Measurements from ENCODE around the gene DECR2.
"Not testable (repeated sequence)": the region's sequence is repeated elsewhere in the genome, so short reads cannot be mapped to it uniquely, and the experiment has no call there.

DECR2 gene

GRCh38 chr16:400061-400591, 1.6 kb upstream of the DECR2 start:
- DNase-seq (ENCODE audit: low read depth), result no peak

- no peak for DNase-seq (ENCODE audit: low read depth)
Observed at GRCh38 chr16:404971-405486, 3.3 kb downstream of the DECR2 start.

DNA sequence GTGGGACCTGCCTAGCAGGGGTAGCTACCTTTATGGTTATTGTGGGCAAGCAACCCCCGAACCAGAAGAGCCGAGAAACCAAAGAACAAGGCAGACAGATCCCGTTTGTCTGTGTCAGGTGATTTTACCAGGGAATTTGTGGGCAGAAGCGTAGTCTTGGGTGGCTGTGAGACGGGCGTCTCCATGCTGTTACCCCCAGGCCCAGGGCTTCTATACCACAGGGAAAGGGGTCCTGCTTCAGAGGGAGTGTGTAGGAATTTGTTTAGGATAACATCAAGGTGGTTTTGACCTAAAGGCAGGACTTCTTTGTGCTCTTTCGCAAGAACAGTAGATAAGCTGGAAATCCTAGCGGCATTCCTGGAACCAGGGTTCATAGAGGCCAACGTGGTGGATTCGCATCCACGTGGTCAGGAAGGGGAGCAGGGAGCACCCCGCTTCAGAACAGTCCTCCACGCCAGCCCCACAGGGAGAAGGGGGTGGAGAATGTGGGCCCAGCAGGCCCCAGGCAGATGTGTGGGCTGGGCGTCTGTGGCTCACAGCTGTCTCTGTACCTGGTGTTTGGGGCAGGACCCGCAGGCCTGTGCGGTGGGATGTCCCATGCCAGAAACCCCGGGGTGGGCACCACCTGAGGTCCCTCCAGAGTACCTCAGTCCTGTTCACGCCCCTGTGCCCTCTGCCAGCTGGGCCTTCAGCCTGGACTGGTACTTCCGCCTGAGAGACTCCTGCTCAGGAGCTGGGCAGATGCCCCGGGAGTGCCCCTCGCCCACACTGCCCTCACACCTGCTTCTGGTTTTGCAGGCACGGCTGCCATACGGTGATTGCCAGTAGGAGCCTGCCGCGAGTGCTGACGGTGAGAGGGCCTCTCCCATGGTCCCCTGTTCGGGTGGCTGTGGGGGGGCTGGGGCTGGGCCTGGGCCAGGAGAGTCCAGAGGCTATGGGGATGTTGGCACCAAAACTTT, 4.1 kb downstream of the DECR2 start:
- DNase-seq (ENCODE audit: low read depth), result no peak

- DNase-seq (ENCODE audit: low read depth), result no peak
Observed at GRCh38 chr16:407253-407652, 5.6 kb downstream of the DECR2 start.

GRCh38 chr16:410516-411178, 9.0 kb downstream of the DECR2 start:
- no peak for DNase-seq (ENCODE audit: low read depth)

DNA sequence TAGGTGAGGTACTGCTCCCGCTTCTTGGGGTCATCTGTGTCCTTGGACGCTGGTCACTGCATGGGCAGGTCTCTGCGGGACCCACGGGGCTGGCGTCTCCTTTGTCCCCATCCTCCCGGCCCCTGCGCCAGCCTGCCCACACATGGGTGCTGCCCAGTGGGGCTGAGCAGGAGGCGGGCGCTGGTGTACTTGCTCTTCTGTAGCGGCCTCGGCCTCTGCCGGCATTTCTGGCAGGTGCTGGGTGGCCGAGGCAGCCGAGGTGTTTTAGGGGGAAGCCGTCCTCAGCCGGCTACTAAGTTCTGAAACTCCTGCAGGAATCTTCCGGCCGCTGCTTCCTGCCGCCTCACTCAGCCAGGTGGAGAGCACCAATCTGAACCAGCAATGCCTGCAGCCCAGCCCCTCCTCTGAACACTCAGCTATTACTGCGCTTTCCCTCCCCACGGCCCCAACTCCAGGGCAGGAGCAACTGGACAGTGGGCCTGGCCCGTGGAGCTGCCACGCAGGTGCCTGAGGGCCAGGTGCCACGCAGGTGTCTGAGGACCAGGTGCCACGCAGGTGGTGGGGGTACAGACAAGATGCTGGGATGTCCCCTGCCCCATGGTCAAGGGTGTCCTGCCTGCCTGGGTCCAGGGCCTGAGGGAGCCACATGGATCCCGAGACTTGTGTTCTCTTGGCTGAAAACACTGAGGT, 10.0 kb downstream of the DECR2 start:
- no peak for DNase-seq (ENCODE audit: low read depth)

- no peak for DNase-seq (ENCODE audit: low read depth)
Observed at GRCh38 chr16:414395-415169, 12.9 kb downstream of the DECR2 start.

DNA sequence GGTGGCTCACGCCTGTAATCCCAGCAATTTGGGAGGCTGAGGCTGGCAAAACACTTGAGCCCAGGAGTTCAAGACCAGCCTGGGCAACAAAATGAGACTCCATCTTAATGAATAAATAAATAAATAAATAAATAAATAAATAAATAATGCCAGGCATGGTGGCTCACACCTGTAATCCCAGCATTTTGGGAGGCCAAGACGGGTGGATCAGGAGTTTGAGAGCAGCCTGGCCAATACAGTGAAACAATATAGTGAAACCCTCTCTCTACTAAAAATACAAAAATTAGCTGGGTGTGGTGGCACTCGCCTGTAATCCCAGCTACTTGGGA, 13.4 kb downstream of the DECR2 start:
- not testable (repeated sequence) for DNase-seq (ENCODE audit: low read depth)

DNA sequence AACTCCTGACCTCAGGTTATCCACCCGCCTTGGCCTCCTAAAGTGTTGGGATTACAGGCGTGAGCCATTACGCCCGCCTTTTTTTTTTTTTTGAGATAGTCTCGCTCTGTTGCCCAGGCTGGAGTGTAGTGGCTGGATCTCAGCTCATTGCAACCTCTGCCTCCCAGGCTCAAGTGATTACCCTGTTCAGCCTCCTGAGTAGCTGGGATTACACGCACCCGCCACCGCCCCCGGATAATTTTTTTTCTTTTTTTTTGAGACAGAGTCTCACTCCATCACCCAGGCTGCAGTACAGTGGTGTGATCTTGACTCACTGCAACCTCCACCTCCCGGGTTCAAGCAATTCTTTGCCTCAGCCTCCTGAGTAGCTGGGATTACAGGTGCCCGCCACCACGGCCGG, 20.5 kb downstream of the DECR2 start:
- not testable (repeated sequence) for DNase-seq (ENCODE audit: low read depth)

DNA sequence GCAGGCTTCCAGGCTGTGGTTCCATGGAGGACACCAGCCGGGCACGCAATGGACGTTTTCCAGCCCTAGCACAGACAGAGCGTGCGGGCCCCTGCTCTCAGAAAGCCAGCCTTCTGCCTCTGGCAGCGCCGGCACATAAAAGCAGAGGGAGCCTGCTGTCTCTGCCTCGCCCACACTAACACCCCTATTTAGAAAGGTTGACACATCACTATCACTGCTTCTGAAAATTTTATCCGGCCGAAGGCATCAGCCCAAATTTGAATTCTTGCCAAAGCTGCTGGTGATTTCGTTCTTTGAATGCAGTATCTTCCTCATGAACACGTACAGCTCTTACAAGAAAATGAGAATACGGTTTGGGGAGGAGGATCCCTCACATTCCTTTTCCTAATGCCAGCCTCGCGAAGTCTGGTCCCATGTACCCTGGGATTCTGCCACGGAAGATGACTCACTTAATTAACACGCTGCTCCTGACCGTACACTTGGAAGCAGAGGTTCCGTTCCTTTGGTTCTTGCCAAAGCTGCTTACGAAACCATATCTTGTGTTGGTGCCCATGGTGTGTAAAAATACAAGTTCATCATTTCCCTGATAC, 22.4 kb downstream of the DECR2 start:
- DNase-seq (ENCODE audit: low read depth), result no peak

GRCh38 chr16:424623-425081, 23.0 kb downstream of the DECR2 start:
- DNase-seq (ENCODE audit: low read depth), result no peak

GRCh38 chr16:425082-425718, 23.5 kb downstream of the DECR2 start, which contains the start of gene RAB11FIP3:
Gene RAB11FIP3, plus strand, starts transcription at chr16:425649. Its CDS starts 358 bp downstream, at chr16:426007.
- DNase-seq (ENCODE audit: low read depth), result peak; percentile 76

DNA sequence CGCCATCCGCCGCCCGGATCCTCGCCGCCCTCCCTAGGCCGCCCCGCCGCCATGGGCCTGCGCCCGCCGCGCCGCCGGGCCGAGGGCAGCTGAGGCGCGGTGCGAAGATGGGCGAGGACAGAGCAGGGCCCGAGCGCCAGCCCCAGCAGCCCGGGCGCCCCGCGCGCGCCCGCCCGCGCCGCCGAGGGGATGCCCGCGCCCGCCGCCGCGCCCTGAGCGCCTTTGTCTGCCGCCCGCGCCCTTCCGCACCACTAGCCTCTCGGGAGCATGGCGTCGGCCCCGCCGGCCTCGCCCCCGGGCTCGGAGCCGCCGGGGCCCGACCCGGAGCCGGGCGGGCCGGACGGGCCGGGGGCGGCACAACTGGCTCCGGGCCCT, 24.0 kb downstream of the DECR2 start:
- DNase-seq (ENCODE audit: low read depth), result peak; percentile 25

- DNase-seq (ENCODE audit: low read depth), result no peak
Observed at GRCh38 chr16:426115-426905, 24.6 kb downstream of the DECR2 start.

GRCh38 chr16:426906-427249, 25.2 kb downstream of the DECR2 start:
- no peak for DNase-seq (ENCODE audit: low read depth)

- no peak for DNase-seq (ENCODE audit: low read depth)
Observed at GRCh38 chr16:427250-427649, 25.6 kb downstream of the DECR2 start.

- DNase-seq (ENCODE audit: low read depth), result no peak
Observed at GRCh38 chr16:430904-431303, 29.2 kb downstream of the DECR2 start.

DNA sequence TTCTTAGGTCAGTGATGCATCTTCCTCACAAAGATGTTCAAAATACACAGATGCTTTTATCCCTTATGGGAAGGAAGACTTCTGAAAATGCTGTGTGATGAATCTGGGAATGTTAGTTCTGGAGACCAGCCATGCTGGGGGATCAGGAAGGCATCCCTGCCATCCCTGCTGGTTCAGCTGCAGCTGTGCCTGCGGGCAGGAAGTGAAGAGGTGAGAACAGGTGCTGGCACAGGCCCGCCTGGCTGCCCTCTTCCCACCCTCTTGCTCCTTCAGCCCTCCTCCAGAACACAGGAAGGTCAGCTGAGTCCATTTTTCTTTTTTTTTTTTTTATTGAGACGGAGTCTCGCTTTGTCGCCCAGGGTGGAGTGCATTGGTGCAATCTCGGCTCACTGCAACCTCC, 38.9 kb downstream of the DECR2 start:
- no peak for DNase-seq (ENCODE audit: low read depth)

DNA sequence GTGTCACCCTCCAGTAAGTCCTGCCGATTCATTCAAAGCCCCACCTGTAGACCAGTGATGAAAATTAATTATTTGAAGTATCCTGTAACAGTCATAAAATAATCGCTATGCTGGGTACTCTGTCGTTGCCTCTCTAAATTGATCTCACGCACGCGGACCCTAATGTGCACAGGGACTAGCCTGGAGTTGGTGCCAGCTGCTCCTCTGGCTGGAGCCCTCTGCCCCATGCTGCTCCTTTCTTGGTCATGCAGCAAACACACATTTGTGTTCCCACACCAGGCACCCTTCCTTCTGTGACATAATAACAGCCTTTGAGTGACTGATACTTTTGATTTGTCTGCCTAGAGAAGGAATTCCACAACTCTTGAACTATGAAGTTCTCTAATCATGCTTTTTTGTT, 39.8 kb downstream of the DECR2 start:
- DNase-seq (ENCODE audit: low read depth), result no peak

GRCh38 chr16:442976-443375, 41.3 kb downstream of the DECR2 start:
- DNase-seq (ENCODE audit: low read depth), result no peak

All from stimulated activated CD8-positive, alpha-beta memory T cell treated with anti-CD3 and anti-CD28 coated beads, Interleukin-4, amount 100 ng/mL, for 24 hours (primary cell).